GM23338 (cell line): ENCODE measurements around the gene MEPE.

Experiments
- EZH2 ChIP-seq: fragments of 200-600 bp; sonication (generic); IDR thresholded peaks from one replicate; pipeline ENCODE4 v1.8.0; 2017; ENCODE audit warnings: antibody characterized with exemption, mild to moderate bottlenecking, low read depth; ENCODE audit not compliant: unreplicated experiment
- TF ChIP-seq, protein P1 (sequence below), 2 experiments: fragments of 200-600 bp in 1 of 2; sonication (generic) in 1 of 2; conservative IDR thresholded peaks; 2 replicates each; pipeline versions ENCODE4 v1.5.1 to v1.6.1; 2016 to 2017; ENCODE audit warnings: antibody characterized with exemption in 2 of 2, low read depth in 2 of 2, mild to moderate bottlenecking in 2 of 2, moderate library complexity in 1 of 2

DNA sequence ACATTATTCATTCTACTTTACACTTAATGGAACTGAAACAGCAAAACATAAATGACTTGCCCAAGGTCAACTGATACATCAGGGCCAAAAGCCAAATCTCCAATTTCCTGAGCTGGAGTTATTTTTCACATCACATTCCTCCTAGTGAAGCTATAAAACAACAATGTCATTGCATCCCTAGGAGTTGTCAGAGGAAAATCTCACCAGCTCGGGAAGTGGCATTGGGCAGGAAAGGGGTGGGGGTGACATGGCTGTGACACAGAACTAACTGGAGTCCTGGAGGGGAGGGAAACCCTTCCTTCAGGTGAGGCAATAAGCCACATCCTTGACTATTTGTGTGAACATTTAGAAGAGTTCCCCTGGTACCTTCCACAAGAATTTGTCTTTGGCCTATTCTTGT lies 47.3 kb downstream of the MEPE start:
- TF ChIP-seq, protein P1, sequence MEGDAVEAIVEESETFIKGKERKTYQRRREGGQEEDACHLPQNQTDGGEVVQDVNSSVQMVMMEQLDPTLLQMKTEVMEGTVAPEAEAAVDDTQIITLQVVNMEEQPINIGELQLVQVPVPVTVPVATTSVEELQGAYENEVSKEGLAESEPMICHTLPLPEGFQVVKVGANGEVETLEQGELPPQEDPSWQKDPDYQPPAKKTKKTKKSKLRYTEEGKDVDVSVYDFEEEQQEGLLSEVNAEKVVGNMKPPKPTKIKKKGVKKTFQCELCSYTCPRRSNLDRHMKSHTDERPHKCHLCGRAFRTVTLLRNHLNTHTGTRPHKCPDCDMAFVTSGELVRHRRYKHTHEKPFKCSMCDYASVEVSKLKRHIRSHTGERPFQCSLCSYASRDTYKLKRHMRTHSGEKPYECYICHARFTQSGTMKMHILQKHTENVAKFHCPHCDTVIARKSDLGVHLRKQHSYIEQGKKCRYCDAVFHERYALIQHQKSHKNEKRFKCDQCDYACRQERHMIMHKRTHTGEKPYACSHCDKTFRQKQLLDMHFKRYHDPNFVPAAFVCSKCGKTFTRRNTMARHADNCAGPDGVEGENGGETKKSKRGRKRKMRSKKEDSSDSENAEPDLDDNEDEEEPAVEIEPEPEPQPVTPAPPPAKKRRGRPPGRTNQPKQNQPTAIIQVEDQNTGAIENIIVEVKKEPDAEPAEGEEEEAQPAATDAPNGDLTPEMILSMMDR (conservative IDR thresholded peaks at IDR 0.05; ENCODE audit: low read depth in 2 of 2), result no peak
- no peak for TF ChIP-seq EZH2
